HCT116 (cell line): ENCODE data around the gene OVOL3. TPM values are rescaled to one million over a fixed set of nuclear protein-coding genes. Genes with fewer than 3 reads are reported as not detected.

Source experiments
- ATAC-seq: fragments of 200-7000 bp; cut with Tn5 transposase; 2 replicates; pipeline ENCODE4 v1.9.1; 2020; ENCODE audit warnings: mild to moderate bottlenecking, moderate library complexity
- BruUV-seq: library from RNA; stranded (reverse); fragments of 400-500 nt; replicated peaks from 2 replicates; lab custom pipeline; 2021; lab: Mats Ljungman, UMichigan
- CTCF ChIA-PET: fragments of 300-600 bp; sonication (Branson Sonifier 250); formaldehyde crosslinking; loops from one replicate; lab custom pipeline; 2021; ENCODE audit warnings: antibody characterized with exemption; lab: Charles Lee
- POLR2A ChIA-PET: fragments of 300-600, 350-600 bp; sonication (Branson Sonifier 250); formaldehyde crosslinking; loops from one replicate; lab custom pipeline; 2021; ENCODE audit warnings: antibody characterized with exemption; lab: Charles Lee
- RAD21 ChIA-PET, 2 experiments: fragments of 300-600 bp; sonication (Branson Sonifier 250); formaldehyde crosslinking; loops; one replicate each; lab custom pipeline; 2023; ENCODE audit warnings: low total read pairs in 2 of 2; ENCODE audit not compliant: uncharacterized antibody in 2 of 2, unreplicated experiment in 2 of 2, low non-redundant PET in 1 of 2; lab: Charles Lee
- DNase-seq: peaks from one replicate; pipeline ENCODE4 v3.0.0-alpha.2; 2010; ENCODE audit warnings: low read depth, low spot score
- H2AFZ ChIP-seq: fragments of 200-600 bp; shearing (Covaris generic), sonication (generic); 2 replicates; pipeline ENCODE4 v1.6.1; 2017; ENCODE audit warnings: low read depth, mixed run types, mixed read lengths, antibody characterized with exemption, low read length; ENCODE audit not compliant: poor library complexity, severe bottlenecking
- H3K27ac ChIP-seq: 2 replicates; pipeline ENCODE4 v1.5.1; 2012; ENCODE audit warnings: low read depth, low read length
- H3K27me3 ChIP-seq: fragments of 200-600 bp; sonication (generic); 2 replicates; pipeline ENCODE4 v1.6.1; 2016; ENCODE audit warnings: mixed run types, low read length, mixed read lengths; ENCODE audit not compliant: insufficient read depth
- H3K36me3 ChIP-seq, 2 experiments: fragments of 200-500 bp in 1 of 2; fragments of 200-600 bp in 1 of 2; sonication (Bioruptor generic) in 1 of 2; sonication (generic) in 1 of 2; 2 replicates each; pipeline versions ENCODE4 v1.5.1 to v1.6.1; 2014 to 2016; ENCODE audit warnings: low read length in 2 of 2, inconsistent platforms in 1 of 2, mixed read lengths in 1 of 2, mixed run types in 1 of 2; ENCODE audit not compliant: insufficient read depth in 2 of 2, control insufficient read depth in 1 of 2
- H3K4me1 ChIP-seq, 2 experiments: fragments of 200-600 bp in 1 of 2; sonication (generic) in 1 of 2; 2 replicates each; pipeline versions ENCODE4 v1.5.1 to v1.6.1; 2012 to 2017; ENCODE audit warnings: low read length in 2 of 2, inconsistent platforms in 1 of 2, mild to moderate bottlenecking in 1 of 2, mixed read lengths in 1 of 2, mixed run types in 1 of 2, moderate library complexity in 1 of 2; ENCODE audit not compliant: insufficient read depth in 2 of 2, control insufficient read depth in 1 of 2
- H3K4me2 ChIP-seq: fragments of 200-600 bp; sonication (generic); 2 replicates; pipeline ENCODE4 v1.6.1; 2017; ENCODE audit warnings: mixed run types, low read length, mixed read lengths
- H3K4me3 ChIP-seq, 2 experiments: fragments of 200-600 bp in 1 of 2; sonication (generic) in 1 of 2; replicated peaks in 1 of 2; 2 replicates each; pipeline ENCODE4 v1.5.1; 2011 to 2016; ENCODE audit warnings: low read length in 2 of 2, control low read depth in 1 of 2, low read depth in 1 of 2, mild to moderate bottlenecking in 1 of 2, mixed read lengths in 1 of 2, mixed run types in 1 of 2
- H3K79me2 ChIP-seq: fragments of 200-600 bp; sonication (generic); 2 replicates; pipeline ENCODE4 v1.6.1; 2017; ENCODE audit warnings: mild to moderate bottlenecking, mixed run types, low read length, moderate library complexity, mixed read lengths; ENCODE audit not compliant: insufficient read depth
- H3K9ac ChIP-seq: fragments of 200-600 bp; sonication (generic); 2 replicates; pipeline ENCODE4 v1.6.1; 2016; ENCODE audit warnings: low read length, mixed read lengths
- H3K9me2 ChIP-seq: fragments of 200-600 bp; sonication (generic), shearing (Covaris generic); 2 replicates; pipeline ENCODE4 v1.6.1; 2017; ENCODE audit warnings: mixed run types, mild to moderate bottlenecking, moderate library complexity; ENCODE audit not compliant: insufficient read depth
- H3K9me3 ChIP-seq, 2 experiments: fragments of 200-500 bp in 1 of 2; fragments of 200-600 bp in 1 of 2; sonication (Bioruptor generic) in 1 of 2; sonication (generic) in 1 of 2; 2 replicates each; pipeline ENCODE4 v1.6.1; 2014 to 2017; ENCODE audit warnings: low read length in 2 of 2, mixed read lengths in 2 of 2, inconsistent platforms in 1 of 2, low read depth in 1 of 2, mild to moderate bottlenecking in 1 of 2, mixed run types in 1 of 2, moderate library complexity in 1 of 2; ENCODE audit not compliant: control insufficient read depth in 1 of 2, insufficient read depth in 1 of 2
- H4K20me1 ChIP-seq: fragments of 200-600 bp; sonication (generic), shearing (Covaris generic); 2 replicates; pipeline ENCODE4 v1.6.1; 2017; ENCODE audit warnings: mixed run types, mild to moderate bottlenecking, moderate library complexity; ENCODE audit not compliant: insufficient read depth
- CBX3 ChIP-seq: IDR thresholded peaks from 2 replicates; pipeline ENCODE4 v1.6.1; 2012; ENCODE audit warnings: low read depth
- ELF1 ChIP-seq: IDR thresholded peaks from 2 replicates; pipeline ENCODE4 v1.6.1; 2012; ENCODE audit warnings: low read depth, borderline replicate concordance
- FOSL1 ChIP-seq: IDR thresholded peaks from 2 replicates; pipeline ENCODE4 v1.6.1; 2012; ENCODE audit warnings: low read depth
- POLR2A ChIP-seq: IDR thresholded peaks from 2 replicates; pipeline ENCODE4 v1.7.0; 2011; ENCODE audit warnings: borderline replicate concordance; ENCODE audit not compliant: insufficient read depth, insufficient read length; ENCODE audit errors: extremely low read depth
- POLR2AphosphoS5 ChIP-seq: IDR thresholded peaks from 2 replicates; pipeline ENCODE4 v1.6.1; 2011; ENCODE audit warnings: mild to moderate bottlenecking, low read depth, low read length, moderate library complexity
- TCF7L2 ChIP-seq: IDR thresholded peaks from 2 replicates; pipeline ENCODE4 v1.7.0; 2011; ENCODE audit warnings: borderline replicate concordance, inconsistent platforms; ENCODE audit not compliant: insufficient read depth, insufficient read length; ENCODE audit errors: extremely low read depth
- YY1 ChIP-seq: IDR thresholded peaks from 2 replicates; pipeline ENCODE4 v1.6.1; 2011; ENCODE audit warnings: low read length, low read depth, moderate library complexity, mild to moderate bottlenecking; ENCODE audit not compliant: insufficient replicate concordance; ENCODE audit errors: extremely low read depth
- ZFX ChIP-seq: fragments of 450-650 bp; IDR thresholded peaks from 2 replicates; pipeline ENCODE4 v1.6.1; 2017
- ZNF274 ChIP-seq: fragments of 200-500 bp; sonication (Bioruptor generic); IDR thresholded peaks from 2 replicates; pipeline ENCODE4 v1.6.1; 2014; ENCODE audit warnings: mild to moderate bottlenecking, low read depth, low read length, inconsistent platforms
- intact Hi-C: fragments of 100-400 bp; cut with micrococcal nuclease; formaldehyde crosslinking; loops from 2 replicates; pipeline ENCODE4 v1.10.0; 2022
- total RNA-seq: library from RNA; stranded (reverse); gene quantifications from one replicate; pipeline ENCODE4 v1.2.1, GENCODE V29; 2021; ENCODE audit not compliant: unreplicated experiment
- TF ChIP-seq, protein P1 (sequence below), 3 experiments: fragments of 200-600 bp in 1 of 3; sonication (generic) in 1 of 3; IDR thresholded peaks in 2 of 3; conservative IDR thresholded peaks in 1 of 3; 2 replicates each; pipeline ENCODE4 v1.5.1; 2012 to 2017; ENCODE audit warnings: low read depth in 2 of 3, low read length in 2 of 3, antibody characterized with exemption in 1 of 3, borderline replicate concordance in 1 of 3, control low read depth in 1 of 3, mild to moderate bottlenecking in 1 of 3, mixed read lengths in 1 of 3, mixed run types in 1 of 3, moderate library complexity in 1 of 3; ENCODE audit not compliant: insufficient read depth in 1 of 3
- TF ChIP-seq, protein P2 (sequence below): IDR thresholded peaks from 2 replicates; pipeline ENCODE4 v1.6.1; 2012; ENCODE audit warnings: low read depth
- TF ChIP-seq, protein P3 (sequence below): IDR thresholded peaks from 2 replicates; pipeline ENCODE4 v1.6.1; 2012
- TF ChIP-seq, protein P4 (sequence below): IDR thresholded peaks from 2 replicates; pipeline ENCODE4 v1.6.1; 2012

Gene OVOL3
- total RNA-seq, 1 experiment from 2014 or later, result not detected

DNA sequence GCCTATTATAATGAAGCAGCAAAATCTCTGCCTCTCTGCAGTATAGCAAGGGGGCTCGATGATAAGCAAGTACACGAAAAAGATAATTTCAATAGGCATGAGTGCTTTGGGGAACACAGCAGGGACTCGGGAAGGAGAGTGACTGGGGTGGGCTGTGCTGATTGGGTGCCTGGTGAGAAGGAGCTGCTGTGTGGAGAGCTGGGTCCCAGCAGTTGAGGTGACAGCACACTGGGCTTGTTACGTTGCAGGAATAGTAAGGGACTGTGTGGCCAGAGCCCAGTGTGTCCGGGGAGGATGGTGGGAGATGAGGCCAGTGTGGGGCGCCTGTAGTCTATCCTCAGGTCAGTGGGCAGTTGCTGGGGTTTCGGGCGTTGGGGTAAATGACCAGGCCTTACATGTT lies 38.9 kb upstream of the OVOL3 start:
- Histone ChIP-seq H3K4me2 (no peak overlapping the region), H3K4me3 (no peak overlapping the region), H3K4me1 (peaks cover 14 to 17% of the 10 kb centered on the region in 2 experiments), H3K9me3 (no peaks in the 10 kb centered on the region), H4K20me1 (peaks cover 13% of the 10 kb centered on the region; the same call in 1 of the 2 replicates), H3K36me3 (peaks cover 9 to 34% of the 10 kb centered on the region in 2 experiments), H3K9ac (no peak overlapping the region), H2AFZ (no peak overlapping the region), H3K27ac (no peak overlapping the region), H3K27me3 (no peaks in the 10 kb centered on the region), H3K79me2 (no peaks in the 10 kb centered on the region; the same call in 1 of the 2 replicates), H3K9me2 (no peaks in the 10 kb centered on the region)
- RAD21 ChIA-PET, result no interaction called here
- POLR2A ChIA-PET, result no interaction called here
- ATAC-seq, result no peak
- CTCF ChIA-PET, result no interaction called here
- TF ChIP-seq CBX3, result no peak
- no peak for TF ChIP-seq POLR2A
- no peak for TF ChIP-seq TCF7L2
- TF ChIP-seq, protein P1, sequence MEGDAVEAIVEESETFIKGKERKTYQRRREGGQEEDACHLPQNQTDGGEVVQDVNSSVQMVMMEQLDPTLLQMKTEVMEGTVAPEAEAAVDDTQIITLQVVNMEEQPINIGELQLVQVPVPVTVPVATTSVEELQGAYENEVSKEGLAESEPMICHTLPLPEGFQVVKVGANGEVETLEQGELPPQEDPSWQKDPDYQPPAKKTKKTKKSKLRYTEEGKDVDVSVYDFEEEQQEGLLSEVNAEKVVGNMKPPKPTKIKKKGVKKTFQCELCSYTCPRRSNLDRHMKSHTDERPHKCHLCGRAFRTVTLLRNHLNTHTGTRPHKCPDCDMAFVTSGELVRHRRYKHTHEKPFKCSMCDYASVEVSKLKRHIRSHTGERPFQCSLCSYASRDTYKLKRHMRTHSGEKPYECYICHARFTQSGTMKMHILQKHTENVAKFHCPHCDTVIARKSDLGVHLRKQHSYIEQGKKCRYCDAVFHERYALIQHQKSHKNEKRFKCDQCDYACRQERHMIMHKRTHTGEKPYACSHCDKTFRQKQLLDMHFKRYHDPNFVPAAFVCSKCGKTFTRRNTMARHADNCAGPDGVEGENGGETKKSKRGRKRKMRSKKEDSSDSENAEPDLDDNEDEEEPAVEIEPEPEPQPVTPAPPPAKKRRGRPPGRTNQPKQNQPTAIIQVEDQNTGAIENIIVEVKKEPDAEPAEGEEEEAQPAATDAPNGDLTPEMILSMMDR (IDR thresholded peaks at IDR 0.05 in 2 of 3, conservative IDR thresholded peaks at IDR 0.05 in 1 of 3; ENCODE audit: borderline replicate concordance in 1 of 3, insufficient read depth in 1 of 3, low read depth in 2 of 3, low read length in 2 of 3), result no peak
- TF ChIP-seq FOSL1, result no peak
- TF ChIP-seq ZNF274, result no peak
- TF ChIP-seq, protein P2, sequence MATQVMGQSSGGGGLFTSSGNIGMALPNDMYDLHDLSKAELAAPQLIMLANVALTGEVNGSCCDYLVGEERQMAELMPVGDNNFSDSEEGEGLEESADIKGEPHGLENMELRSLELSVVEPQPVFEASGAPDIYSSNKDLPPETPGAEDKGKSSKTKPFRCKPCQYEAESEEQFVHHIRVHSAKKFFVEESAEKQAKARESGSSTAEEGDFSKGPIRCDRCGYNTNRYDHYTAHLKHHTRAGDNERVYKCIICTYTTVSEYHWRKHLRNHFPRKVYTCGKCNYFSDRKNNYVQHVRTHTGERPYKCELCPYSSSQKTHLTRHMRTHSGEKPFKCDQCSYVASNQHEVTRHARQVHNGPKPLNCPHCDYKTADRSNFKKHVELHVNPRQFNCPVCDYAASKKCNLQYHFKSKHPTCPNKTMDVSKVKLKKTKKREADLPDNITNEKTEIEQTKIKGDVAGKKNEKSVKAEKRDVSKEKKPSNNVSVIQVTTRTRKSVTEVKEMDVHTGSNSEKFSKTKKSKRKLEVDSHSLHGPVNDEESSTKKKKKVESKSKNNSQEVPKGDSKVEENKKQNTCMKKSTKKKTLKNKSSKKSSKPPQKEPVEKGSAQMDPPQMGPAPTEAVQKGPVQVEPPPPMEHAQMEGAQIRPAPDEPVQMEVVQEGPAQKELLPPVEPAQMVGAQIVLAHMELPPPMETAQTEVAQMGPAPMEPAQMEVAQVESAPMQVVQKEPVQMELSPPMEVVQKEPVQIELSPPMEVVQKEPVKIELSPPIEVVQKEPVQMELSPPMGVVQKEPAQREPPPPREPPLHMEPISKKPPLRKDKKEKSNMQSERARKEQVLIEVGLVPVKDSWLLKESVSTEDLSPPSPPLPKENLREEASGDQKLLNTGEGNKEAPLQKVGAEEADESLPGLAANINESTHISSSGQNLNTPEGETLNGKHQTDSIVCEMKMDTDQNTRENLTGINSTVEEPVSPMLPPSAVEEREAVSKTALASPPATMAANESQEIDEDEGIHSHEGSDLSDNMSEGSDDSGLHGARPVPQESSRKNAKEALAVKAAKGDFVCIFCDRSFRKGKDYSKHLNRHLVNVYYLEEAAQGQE, result no peak
- TF ChIP-seq, protein P3, sequence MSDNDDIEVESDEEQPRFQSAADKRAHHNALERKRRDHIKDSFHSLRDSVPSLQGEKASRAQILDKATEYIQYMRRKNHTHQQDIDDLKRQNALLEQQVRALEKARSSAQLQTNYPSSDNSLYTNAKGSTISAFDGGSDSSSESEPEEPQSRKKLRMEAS, result no peak
- TF ChIP-seq ELF1, result no peak
- TF ChIP-seq ZFX, result no peak
- TF ChIP-seq YY1, result no peak
- TF ChIP-seq POLR2AphosphoS5, result no peak
- TF ChIP-seq, protein P4, sequence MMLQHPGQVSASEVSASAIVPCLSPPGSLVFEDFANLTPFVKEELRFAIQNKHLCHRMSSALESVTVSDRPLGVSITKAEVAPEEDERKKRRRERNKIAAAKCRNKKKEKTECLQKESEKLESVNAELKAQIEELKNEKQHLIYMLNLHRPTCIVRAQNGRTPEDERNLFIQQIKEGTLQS, result no peak
- no TSS peak for BruUV-seq
- intact Hi-C loops, result loop anchor here (5.0 kb wide), 1 partner anchor 45 kb away; the partner anchor contains the start of gene TBCB
- DNase-seq, result no peak
